CD14-positive monocyte (primary cell): ENCODE results near the gene CHI3L2. TPM values are rescaled to one million over a fixed set of nuclear protein-coding genes. Genes with fewer than 3 reads are reported as not detected.
A peak's percentile ranks its signal among the peaks of the same experiment; 100 is the strongest.

Source experiments
- DNase-seq, 3 donors: peaks; one replicate each; pipeline ENCODE4 v3.0.0-alpha.2; 2011 to 2022
- H2AFZ ChIP-seq: 2 replicates; pipeline ENCODE4 v1.6.0; 2012; ENCODE audit warnings: mild to moderate bottlenecking, low read depth, low read length, inconsistent platforms; ENCODE audit not compliant: insufficient read depth, poor library complexity, severe bottlenecking
- H3K27ac ChIP-seq, 2 donors: 1 replicate in 1 of 2; 2 replicates in 1 of 2; pipeline ENCODE4 v1.5.1; 2012 to 2013; ENCODE audit warnings: low read length in 2 of 2, control low read depth in 1 of 2, inconsistent platforms in 1 of 2, low read depth in 1 of 2, mild to moderate bottlenecking in 1 of 2
- H3K27me3 ChIP-seq, 2 donors: one replicate each; pipeline versions ENCODE4 v1.6.0 to v1.6.1; 2011 to 2013; ENCODE audit warnings: low read length in 2 of 2; ENCODE audit not compliant: control insufficient read depth in 2 of 2, insufficient read depth in 2 of 2
- H3K36me3 ChIP-seq, 2 donors: replicated peaks in 1 of 2; 1 replicate in 1 of 2; 2 replicates in 1 of 2; pipeline versions ENCODE4 v1.5.1 to v1.6.1; 2012 to 2013; ENCODE audit warnings: low read length in 2 of 2, control low read depth in 1 of 2, inconsistent platforms in 1 of 2, mild to moderate bottlenecking in 1 of 2; ENCODE audit not compliant: insufficient read depth in 2 of 2, control insufficient read depth in 1 of 2
- H3K4me1 ChIP-seq, 2 donors: 1 replicate in 1 of 2; 2 replicates in 1 of 2; pipeline versions ENCODE4 v1.5.1 to v1.6.1; 2012 to 2013; ENCODE audit warnings: low read length in 2 of 2, control low read depth in 1 of 2, inconsistent platforms in 1 of 2, mild to moderate bottlenecking in 1 of 2, moderate library complexity in 1 of 2; ENCODE audit not compliant: insufficient read depth in 2 of 2, control insufficient read depth in 1 of 2
- H3K4me2 ChIP-seq: replicated peaks from 2 replicates; pipeline ENCODE3; 2012; ENCODE audit warnings: low read length, moderate library complexity, mild to moderate bottlenecking; ENCODE audit not compliant: poor library complexity, severe bottlenecking; ENCODE audit errors: extremely low read depth
- H3K4me3 ChIP-seq, 3 experiments: fragments of 200-600 bp in 1 of 3; sonication (generic) in 1 of 3; replicated peaks in 1 of 3; 1 replicate in 2 of 3; 2 replicates in 1 of 3; pipeline ENCODE4 v1.5.1; 2011 to 2013; ENCODE audit warnings: low read length in 3 of 3, mild to moderate bottlenecking in 3 of 3, control low read depth in 2 of 3, low read depth in 2 of 3, inconsistent platforms in 1 of 3, moderate library complexity in 1 of 3
- H3K79me2 ChIP-seq: 2 replicates; pipeline ENCODE4 v1.6.0; 2012; ENCODE audit warnings: mild to moderate bottlenecking, control low read depth, inconsistent platforms, low read length, moderate library complexity; ENCODE audit not compliant: insufficient read depth
- H3K9ac ChIP-seq: 2 replicates; pipeline ENCODE4 v1.6.0; 2017; ENCODE audit warnings: low read length, mild to moderate bottlenecking; ENCODE audit not compliant: insufficient read depth, poor library complexity, severe bottlenecking
- H3K9me3 ChIP-seq, 2 donors: replicated peaks in 1 of 2; 1 replicate in 1 of 2; 2 replicates in 1 of 2; pipeline versions ENCODE4 v1.5.1 to v1.6.1; 2012 to 2013; ENCODE audit warnings: low read length in 2 of 2, control low read depth in 1 of 2; ENCODE audit not compliant: control insufficient read depth in 1 of 2, insufficient read depth in 1 of 2
- H4K20me1 ChIP-seq: 2 replicates; pipeline ENCODE4 v1.6.0; 2012; ENCODE audit warnings: mild to moderate bottlenecking, low read length, control low read depth, moderate library complexity; ENCODE audit not compliant: insufficient read depth
- H3K27ac Mint-ChIP-seq, 7 donors: one replicate each; pipeline ENCODE4 v1.8.0; 2020; ENCODE audit warnings: mild to moderate bottlenecking in 7 of 7, mixed read lengths in 7 of 7, moderate library complexity in 6 of 7, inconsistent platforms in 2 of 7
- H3K27me3 Mint-ChIP-seq, 3 donors: one replicate each; pipeline ENCODE4 v1.8.0; 2021 to 2022; ENCODE audit warnings: low read depth in 3 of 3, mild to moderate bottlenecking in 3 of 3, mixed read lengths in 3 of 3, moderate library complexity in 3 of 3, inconsistent platforms in 1 of 3
- H3K36me3 Mint-ChIP-seq, 2 donors: one replicate each; pipeline ENCODE4 v1.8.0; 2020; ENCODE audit warnings: mixed read lengths in 2 of 2, inconsistent platforms in 1 of 2, mild to moderate bottlenecking in 1 of 2
- H3K4me1 Mint-ChIP-seq: one replicate; pipeline ENCODE4 v1.8.0; 2020; ENCODE audit warnings: mild to moderate bottlenecking, mixed read lengths
- H3K4me3 Mint-ChIP-seq, 2 donors: one replicate each; pipeline ENCODE4 v1.8.0; 2020; ENCODE audit warnings: mild to moderate bottlenecking in 2 of 2, mixed read lengths in 2 of 2, moderate library complexity in 1 of 2
- H3K9me3 Mint-ChIP-seq, 7 donors: one replicate each; pipeline ENCODE4 v1.8.0; 2020 to 2022; ENCODE audit warnings: mixed read lengths in 7 of 7, mild to moderate bottlenecking in 6 of 7, moderate library complexity in 6 of 7, inconsistent platforms in 2 of 7
- CTCF ChIP-seq: fragments of 200-600 bp; IDR thresholded peaks from one replicate; pipeline ENCODE4 v1.8.0; 2022; ENCODE audit warnings: antibody characterized with exemption, mild to moderate bottlenecking
- WGBS: methylation state at CpG from one replicate; pipeline ENCODE4 v1.1.5; 2013; ENCODE audit warnings: missing lambda C conversion rate; ENCODE audit not compliant: insufficient coverage; 5-methylcytosine and 5-hydroxymethylcytosine counted together
- intact Hi-C, 2 donors: fragments of 100-400 bp; cut with micrococcal nuclease; formaldehyde crosslinking; loops; one replicate each; pipeline versions ENCODE4 v1.15.0 to v1.15.1; 2023
- polyA plus RNA-seq, 3 donors: library from polyadenylated mRNA; depleted of rRNA in 1 of 3; unstranded in 2 of 3; stranded (reverse) in 1 of 3; fragments of 300-500 nt in 2 of 3; fragments of >200 nt in 1 of 3; fragmentation: Illumina TruSeq in 2 of 3; gene quantifications; 1 replicate in 2 of 3; 2 replicates in 1 of 3; pipeline ENCODE4 v1.2.3, GENCODE V29; 2012 to 2021

CHI3L2 gene
- polyA plus RNA-seq, 3 donors, result 1.2 to 9.9 (median 1.4) TPM

GRCh38 chr1:111271464-111271801, 43.9 kb downstream of the CHI3L2 start:
- Histone ChIP-seq H3K27ac (no peak overlapping the region), H3K9ac (no peak overlapping the region), H3K79me2 (no peaks in the 10 kb centered on the region), H3K27me3 (peaks cover 49 to 62% of the 10 kb centered on the region in 2 donors), H2AFZ (no peak overlapping the region), H3K4me3 (no peak overlapping the region), H3K4me1 (no peaks in the 10 kb centered on the region), H3K36me3 (no peaks in the 10 kb centered on the region), H4K20me1 (no peaks in the 10 kb centered on the region), H3K9me3 (peaks cover 5 to 27% of the 10 kb centered on the region in 2 donors), H3K4me2 (no peak overlapping the region)
- Mint-ChIP-seq H3K27me3 (peaks cover 44 to 69% (median 56%) of the 10 kb centered on the region in 3 donors), H3K27ac (peak overlapping the region in 1 of 7 donors; percentile 61), H3K4me1 (peaks cover 5% of the 10 kb centered on the region), H3K36me3 (peaks cover 3 to 4% of the 10 kb centered on the region in 2 donors), H3K4me3 (peak overlapping the region; percentile 13 to 85), H3K9me3 (peaks cover 2 to 23% (median 18%) of the 10 kb centered on the region in 7 donors)
- DNase-seq, result no peak
- intact Hi-C loops, result no loop called here
- WGBS, result 21% methylated on average over 16 of the region's 16 CpGs
- no peak for TF ChIP-seq CTCF

GRCh38 chr1:111272081-111272480, 44.6 kb downstream of the CHI3L2 start:
- no peak for TF ChIP-seq CTCF
- Histone ChIP-seq H3K9me3 (peaks cover 2 to 27% of the 10 kb centered on the region in 2 donors), H3K9ac (no peak overlapping the region), H3K27ac (no peak overlapping the region), H3K4me3 (no peak overlapping the region), H3K4me2 (no peak overlapping the region), H3K36me3 (no peaks in the 10 kb centered on the region), H3K79me2 (no peaks in the 10 kb centered on the region), H3K27me3 (peaks cover 48 to 60% of the 10 kb centered on the region in 2 donors), H2AFZ (no peak overlapping the region), H4K20me1 (no peaks in the 10 kb centered on the region), H3K4me1 (no peaks in the 10 kb centered on the region)
- Mint-ChIP-seq H3K36me3 (peaks cover 3 to 4% of the 10 kb centered on the region in 2 donors), H3K27ac (no peak overlapping the region), H3K4me3 (peak overlapping the region in 1 of 2 donors; percentile 85), H3K4me1 (peaks cover 5% of the 10 kb centered on the region), H3K9me3 (peaks cover 2 to 25% (median 18%) of the 10 kb centered on the region in 7 donors), H3K27me3 (peaks cover 44 to 67% (median 50%) of the 10 kb centered on the region in 3 donors)
- no CpG with 5 or more reads among the region's 3 CpGs for WGBS
- DNase-seq, result no peak
- intact Hi-C loops, result no loop called here
